Gastroesophageal sphincter (tissue), 3 donors: Measurements from ENCODE around the gene TALDO1.

ENCODE experiments used
- CTCF ChIP-seq, 4 experiments: fragments of 200-600 bp in 2 of 4; fragments of 450-650 bp in 2 of 4; sonication (generic) in 1 of 4; IDR thresholded peaks; one replicate each; pipeline ENCODE4 v1.5.1; 2017 to 2019; ENCODE audit warnings: antibody characterized with exemption in 4 of 4, mild to moderate bottlenecking in 2 of 4, moderate library complexity in 2 of 4
- POLR2A ChIP-seq, 2 donors: fragments of 450-650 bp; IDR thresholded peaks; one replicate each; pipeline ENCODE4 v1.6.1; 2017; ENCODE audit warnings: antibody characterized with exemption in 2 of 2, mild to moderate bottlenecking in 2 of 2, moderate library complexity in 1 of 2

- no peak for TF ChIP-seq CTCF (IDR thresholded peaks at IDR 0.05)
- TF ChIP-seq POLR2A (IDR thresholded peaks at IDR 0.05): no peak
Measured at GRCh38 chr11:804599-804964, 57.3 kb downstream of the TALDO1 start.
